GM19240 (cell line): ENCODE data around the gene TLR3.
"Not testable (repeated sequence)": the region's sequence is repeated elsewhere in the genome, so short reads cannot be mapped to it uniquely, and the experiment has no call there.

ENCODE experiments used
- DNase-seq: peaks from one replicate; pipeline ENCODE4 v3.0.0; 2011; ENCODE audit warnings: low spot score; ENCODE audit not compliant: insufficient read length

Gene TLR3

DNA sequence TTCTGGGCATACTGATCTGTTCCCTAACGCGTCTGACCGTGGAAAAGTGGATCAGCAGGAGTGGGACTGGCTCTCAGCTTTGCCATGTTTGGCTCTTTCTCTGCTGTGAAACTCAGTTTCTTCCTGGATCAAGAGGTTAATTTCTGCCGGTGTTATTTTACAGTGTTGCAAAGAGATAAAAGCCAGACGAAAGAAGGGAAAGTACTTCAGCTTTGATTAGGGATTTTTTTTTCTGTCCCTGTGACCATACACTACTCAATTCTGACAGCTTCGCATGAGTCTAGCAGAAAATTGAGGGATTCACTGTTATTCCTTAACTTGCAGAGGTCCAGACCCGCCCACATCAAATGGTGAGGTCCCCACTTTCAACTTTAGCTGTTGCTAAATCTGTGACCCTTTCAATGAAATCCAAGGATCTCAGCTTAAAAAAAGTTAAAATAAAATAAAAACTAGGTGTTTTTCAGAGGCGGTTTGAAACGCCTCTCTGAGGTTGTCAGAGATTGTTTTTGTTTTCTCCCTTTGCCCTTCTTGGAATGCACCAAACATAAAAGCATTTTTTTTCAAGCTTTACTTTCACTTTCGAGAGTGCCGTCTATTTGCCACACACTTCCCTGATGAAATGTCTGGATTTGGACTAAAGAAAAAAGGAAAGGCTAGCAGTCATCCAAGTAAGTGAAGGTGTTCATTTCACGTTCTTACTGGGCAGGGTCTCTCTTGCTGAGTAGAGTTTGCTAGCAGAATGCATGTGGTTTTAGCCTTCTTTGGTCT lies at the start of gene TLR3:
TSS of gene TLR3 (plus strand) at position 576 of the 768 bp plus-strand sequence. CDS start 7,464 bp downstream, outside the sequence.
- no peak for DNase-seq

GRCh38 chr4:186019269-186019668 lies 49.7 kb upstream of the TLR3 start:
- DNase-seq: no peak

DNA sequence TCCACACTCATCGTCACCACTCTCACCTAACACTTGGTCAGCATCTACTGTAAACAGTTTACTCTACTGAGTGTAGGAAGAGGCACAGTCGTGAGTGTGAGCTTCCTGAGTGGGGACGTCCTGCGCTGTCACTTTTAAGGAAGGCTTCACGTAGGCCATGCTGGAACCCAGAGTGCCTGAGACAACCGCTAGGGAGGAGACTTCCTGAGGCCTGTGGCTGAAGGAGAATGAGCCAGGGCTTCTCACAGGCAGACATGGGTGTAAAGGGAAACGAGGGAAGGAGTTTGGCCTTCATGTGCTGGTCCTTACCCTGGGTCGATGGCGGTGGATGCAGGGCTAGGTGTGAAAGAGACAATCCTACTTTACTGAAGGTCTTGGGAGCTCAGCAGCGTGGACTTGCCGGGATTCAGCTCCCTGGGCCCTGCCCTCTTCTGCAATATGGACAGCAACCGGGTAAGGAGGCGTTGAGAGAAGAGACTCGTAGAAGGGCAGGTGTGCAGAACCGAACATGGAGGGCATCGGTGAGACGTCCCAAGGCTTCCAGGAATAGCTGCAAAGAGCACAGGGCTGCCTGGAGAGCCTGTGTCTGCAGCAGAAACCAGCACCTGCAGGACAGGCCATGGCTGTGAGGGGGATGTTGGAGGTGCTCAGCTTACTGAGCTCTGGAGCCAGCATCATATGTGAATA lies 48.7 kb upstream of the TLR3 start:
- no peak for DNase-seq

DNA sequence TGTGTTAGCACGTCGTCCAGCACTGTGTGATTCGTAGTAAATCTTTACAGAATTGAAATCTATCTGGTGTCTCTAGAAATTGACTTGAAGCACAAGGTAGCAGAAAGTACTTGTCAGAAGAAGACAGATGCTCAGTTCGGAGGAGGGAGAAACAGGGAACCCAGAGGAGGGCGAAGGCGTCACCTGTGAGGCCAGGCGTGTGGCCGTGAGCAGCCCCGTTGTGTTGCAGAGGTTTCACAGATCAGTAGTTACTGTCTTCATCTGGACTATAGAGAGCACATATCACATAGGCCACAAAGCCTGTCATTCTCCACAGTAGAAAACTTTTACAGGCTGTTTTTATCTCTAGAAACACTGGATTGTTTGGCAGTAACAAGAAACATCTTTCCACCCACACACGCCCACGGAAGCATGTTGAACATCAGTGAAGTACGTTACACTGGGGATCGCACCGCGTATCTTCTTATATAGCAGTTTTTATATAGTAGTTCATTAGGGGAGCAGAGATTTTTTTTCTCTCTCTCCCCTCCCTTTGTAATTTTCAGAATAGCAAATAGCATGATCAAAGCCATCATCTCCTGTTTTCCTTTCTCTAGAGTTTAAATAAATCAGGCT lies 48.1 kb upstream of the TLR3 start:
- DNase-seq: no peak

DNA sequence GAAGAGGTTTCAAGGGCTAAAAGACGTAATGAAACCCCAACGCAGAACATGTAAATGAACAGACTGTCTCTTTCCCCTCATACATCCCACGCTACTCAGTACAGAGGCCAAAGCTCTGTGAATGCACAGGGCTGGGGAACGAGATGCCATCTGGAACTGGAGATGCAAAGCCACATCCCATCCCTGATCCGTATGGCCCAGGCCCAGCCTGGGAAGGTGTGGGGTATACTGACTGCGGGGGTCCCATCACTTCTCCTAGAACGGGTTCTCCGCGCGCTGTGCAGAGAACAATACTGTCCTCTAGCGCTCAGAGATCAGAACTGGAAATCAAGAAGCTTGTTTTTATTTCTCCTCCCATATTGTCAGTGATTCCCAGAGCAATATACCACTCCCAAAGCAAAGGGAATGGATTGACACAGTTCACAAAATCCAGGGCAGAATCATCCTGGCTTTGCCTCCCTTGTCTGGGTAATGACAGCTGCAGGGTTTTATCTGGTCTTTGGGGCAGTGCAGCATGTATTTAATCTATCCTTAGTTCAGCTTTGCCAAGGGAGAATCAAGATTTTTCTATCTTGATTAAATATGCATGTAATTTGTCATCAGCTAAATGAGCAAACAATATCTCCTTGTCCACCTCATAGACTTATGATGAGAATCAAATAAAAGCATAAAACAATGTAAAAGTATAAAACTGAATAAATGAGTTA lies 47.3 kb upstream of the TLR3 start:
- DNase-seq: no peak

DNA sequence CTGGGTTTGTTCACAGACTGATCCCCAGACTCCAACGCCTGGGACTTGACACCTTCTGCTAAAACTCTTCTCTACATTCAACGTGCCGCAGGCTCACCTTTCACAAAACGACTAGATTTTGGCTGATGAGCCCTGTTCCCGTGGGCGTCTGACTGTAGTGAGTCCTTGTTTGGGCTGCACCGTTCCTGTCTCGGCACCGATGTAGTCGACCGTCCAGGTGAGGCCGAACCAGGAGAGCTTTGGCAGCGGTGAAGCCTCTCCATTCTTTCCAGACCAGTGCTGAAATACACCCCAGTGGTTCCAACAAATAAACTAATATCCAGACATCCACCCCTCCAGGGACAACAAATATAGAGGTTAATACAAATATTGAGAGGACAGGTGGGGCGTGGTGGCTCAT lies 45.0 kb upstream of the TLR3 start:
- DNase-seq: no peak

DNA sequence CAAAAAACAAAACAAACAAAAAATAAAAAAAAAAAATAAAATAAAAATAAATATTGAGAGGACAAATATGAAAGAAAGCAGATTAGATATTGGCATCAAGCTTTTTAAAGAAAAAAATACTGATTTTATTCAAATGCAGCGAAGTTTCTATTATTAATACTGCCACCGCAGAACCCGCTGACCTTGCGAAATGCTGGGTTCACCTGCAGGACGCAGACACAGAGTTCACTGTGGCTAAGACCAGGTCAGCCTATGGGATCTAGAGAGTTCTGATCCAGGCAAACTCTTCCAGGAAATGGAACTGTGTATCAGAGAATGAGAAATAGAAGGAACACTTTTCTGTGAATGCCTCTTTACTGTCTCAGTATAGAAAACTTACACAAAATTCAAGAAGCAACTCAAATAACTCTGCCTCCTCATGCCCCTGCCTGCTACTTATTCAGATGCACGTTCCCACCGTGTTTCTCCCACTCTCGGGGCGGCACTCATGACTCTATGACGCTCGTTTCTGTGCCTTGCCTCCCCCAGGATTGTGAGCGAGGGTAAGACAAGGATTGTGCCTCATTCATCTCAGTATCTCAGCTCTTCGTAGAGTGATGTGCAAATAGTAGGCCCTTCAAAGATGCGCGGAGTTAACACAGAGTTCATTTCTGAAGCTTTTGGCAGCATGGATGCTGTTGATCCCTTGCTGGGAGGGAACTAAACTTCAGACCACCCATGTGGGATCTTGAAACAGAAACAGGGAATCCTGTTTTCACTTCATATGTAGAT lies 44.1 kb upstream of the TLR3 start:
- no peak for DNase-seq

DNA sequence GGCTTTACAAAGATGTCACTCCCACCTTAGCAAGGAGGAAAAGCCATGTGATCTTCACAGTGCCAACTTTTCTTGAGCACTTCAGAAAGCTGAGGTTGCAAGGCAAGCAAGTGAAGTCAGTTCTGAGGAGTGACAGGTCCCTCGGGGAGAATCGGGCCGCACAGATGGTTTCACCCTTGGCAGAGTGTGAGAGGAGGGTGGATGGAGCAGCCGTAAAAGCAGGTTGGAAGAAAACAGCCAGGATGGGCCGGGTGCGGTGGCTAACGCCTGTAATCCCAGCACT lies 43.6 kb upstream of the TLR3 start:
- no peak for DNase-seq

GRCh38 chr4:186027405-186027804 lies 41.6 kb upstream of the TLR3 start:
- no peak for DNase-seq

DNA sequence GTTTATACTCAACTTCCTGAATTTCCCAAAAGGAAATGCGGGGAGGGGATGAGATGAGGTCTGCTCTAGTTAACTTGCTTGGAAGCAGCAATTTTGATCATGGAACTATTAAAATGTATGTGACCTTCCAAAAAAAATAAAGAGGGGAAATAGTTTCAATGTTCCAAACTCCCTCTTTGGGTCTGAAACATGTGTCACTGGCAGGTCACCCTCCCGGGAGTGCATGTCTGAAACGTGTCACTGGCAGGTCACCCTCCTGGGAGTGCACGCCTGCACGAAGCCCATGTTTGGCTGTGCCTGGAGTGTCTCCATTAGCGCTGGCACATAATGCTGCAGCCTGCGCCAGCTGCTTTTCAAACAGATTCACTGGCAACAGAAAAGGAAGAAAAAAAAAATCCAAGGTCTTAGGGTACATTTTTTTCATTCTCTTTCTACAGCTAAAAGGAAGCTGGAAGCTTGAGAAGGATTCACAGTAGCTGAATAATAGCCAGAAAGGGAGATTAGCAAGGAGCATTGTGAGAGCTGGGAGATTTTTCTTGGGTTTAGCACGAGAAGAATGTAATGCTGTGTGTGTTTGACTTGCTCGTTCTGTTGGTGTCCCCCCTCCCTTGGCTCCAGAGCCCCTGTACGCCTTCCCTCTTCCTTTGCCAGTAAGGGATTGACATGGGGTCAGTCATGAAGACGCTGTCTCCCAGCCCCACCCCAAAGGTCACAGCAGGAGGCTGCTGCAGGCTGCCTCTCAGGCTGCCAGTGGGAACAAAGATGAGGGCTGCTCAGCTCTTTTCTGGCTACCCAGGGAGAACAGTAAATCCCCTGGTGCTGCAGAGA lies 39.2 kb upstream of the TLR3 start:
- DNase-seq: no peak

DNA sequence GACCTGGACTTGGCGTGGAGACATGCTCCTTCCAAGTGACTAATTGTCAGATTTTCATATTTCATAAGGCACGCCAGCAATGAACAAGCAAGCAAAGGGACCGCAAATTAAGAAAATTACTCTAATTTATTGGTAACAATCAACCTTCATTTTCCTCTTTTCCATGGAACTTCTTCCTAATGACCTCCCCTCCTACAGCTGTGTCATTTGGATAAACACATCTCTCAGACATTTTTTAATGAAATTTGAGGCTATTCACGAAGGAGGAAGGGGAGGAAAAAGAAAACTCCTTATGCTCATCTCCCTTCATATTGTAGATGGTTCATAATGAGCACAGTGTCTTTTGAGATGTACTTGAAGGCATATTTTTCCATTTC lies 38.6 kb upstream of the TLR3 start:
- no peak for DNase-seq

DNA sequence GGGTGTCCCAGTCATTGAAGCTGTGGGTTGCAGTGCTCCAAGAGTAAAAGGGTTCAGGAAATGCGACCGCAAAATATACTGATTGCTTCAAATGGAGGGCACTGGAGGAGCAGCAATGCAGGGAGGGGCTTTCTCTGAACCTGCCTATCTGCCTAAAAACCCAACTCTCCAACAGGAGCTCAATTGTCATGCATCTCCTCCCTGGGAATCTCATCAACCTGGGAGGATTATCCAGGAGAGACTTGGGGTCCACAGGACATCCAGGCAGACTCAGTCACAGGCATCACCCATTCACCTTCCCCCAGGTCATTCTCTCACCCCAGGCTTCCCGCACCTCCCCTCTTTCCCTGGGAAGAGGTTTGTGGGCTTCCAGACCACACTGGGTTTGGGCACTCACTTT lies 38.2 kb upstream of the TLR3 start:
- no peak for DNase-seq

- DNase-seq: no peak
Measured at GRCh38 chr4:186032259-186032658, 36.7 kb upstream of the TLR3 start.

GRCh38 chr4:186033027-186033426 lies 35.9 kb upstream of the TLR3 start:
- no peak for DNase-seq

GRCh38 chr4:186034613-186035012 lies 34.3 kb upstream of the TLR3 start:
- DNase-seq: not testable (repeated sequence)

- DNase-seq: no peak
Measured at GRCh38 chr4:186036976-186037581, 31.9 kb upstream of the TLR3 start.

DNA sequence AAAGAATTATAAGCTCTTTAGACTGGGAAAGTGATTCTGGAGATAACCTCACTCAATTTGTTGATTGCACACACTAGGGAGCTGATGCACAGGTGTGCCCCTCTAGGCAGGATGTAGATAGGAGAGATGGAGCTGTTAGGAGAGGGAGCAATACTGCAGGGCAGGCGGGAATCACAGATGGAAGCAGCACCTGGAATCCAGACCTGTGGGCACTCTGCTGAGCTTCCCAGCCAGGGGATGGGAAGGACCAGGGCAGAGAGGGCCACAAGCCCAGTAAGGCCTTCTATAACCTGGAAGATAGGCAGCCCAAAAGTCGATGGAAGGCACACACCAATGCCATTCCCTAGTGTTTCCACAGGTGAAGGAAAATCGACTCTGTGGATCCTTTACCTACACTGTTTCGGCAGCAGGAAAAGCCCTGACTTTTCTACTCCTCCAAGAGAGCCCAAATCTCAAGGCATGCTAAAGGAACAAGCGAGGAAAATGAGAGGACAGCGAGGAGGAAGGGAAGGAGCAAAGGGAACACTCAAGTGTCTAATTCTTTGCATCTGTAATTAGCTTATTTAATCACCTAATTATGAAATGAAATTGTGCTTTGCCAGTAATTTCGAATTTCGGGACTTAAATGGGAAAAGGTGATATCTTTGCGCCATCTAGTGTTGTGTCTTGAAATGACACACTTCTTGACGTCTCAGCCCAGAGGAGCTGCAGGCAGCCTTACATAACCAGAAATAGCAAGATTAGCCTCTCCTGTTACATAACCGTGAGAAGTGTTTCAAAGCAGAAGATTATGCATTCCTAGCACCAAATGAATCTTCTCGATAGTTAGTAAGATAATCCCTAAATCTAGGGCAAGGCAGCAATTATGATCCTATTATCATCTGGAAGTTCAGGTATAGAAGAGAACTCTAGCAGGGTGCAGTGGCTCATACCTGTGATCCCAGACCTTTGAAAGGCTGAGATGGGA lies 31.0 kb upstream of the TLR3 start:
- DNase-seq: peak; percentile 47

DNA sequence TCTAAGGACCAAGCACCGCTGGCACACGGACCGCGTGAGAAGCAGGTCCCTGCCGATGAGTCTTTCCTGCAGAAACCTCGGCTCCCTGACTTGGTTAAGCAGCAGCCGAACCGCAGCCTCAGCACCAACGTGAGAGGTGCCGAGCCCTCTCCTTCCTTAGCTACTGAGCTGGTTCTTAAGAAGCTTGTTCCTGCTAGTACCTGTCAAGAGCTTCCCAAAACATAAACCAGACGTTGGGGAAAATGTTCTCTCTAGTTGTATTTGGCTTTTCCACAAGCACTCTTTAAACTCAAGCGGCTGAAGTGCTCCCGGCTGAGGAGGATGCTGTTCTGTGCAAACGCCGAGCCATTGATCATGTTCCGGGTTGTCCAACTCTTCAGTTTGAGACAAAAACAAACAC lies 29.3 kb upstream of the TLR3 start:
- no peak for DNase-seq

DNA sequence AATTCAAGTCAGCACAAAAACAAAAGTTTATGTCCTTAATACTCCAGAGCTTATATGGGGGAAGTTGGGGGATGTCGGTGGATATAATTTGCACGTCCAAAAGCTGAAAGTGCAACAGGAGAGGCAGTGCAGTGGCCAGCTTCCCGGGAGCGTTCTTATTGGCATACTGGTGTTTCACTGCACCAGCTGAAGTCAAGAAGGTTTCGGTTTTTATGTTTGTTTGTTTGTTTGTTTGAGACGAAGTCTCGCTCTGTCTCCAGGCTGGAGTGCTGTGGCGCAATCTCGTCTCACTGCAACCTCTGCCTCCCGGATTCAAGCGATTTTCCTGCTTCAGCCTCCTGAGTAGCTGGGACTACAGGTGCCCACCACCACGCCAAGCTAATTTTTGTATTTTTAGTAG lies 28.6 kb upstream of the TLR3 start:
- DNase-seq: no peak
